Common myeloid progenitor, CD34-positive (primary cell): Measurements from ENCODE around the gene DMTF1.

ENCODE experiments used
- CTCF ChIA-PET: fragments of 350-600 bp; sonication (Branson Sonifier 250); formaldehyde crosslinking; loops from one replicate; lab custom pipeline; 2021; ENCODE audit warnings: antibody characterized with exemption; lab: Charles Lee
- POLR2A ChIA-PET: fragments of 350-600 bp; sonication (Branson Sonifier 250); formaldehyde crosslinking; loops from one replicate; lab custom pipeline; 2021; ENCODE audit warnings: antibody characterized with exemption; lab: Charles Lee
- DNase-seq, 3 donors: peaks; one replicate each; pipeline versions ENCODE4 v3.0.0 to v3.0.0-alpha.2; 2013
- H3K27ac ChIP-seq, 2 experiments: 1 replicate in 1 of 2; 2 replicates in 1 of 2; pipeline ENCODE4 v1.7.0; 2013; ENCODE audit warnings: inconsistent platforms in 2 of 2, low read length in 2 of 2, mild to moderate bottlenecking in 2 of 2, low read depth in 1 of 2, moderate library complexity in 1 of 2; ENCODE audit not compliant: severe bottlenecking in 2 of 2, insufficient read depth in 1 of 2, poor library complexity in 1 of 2
- H3K27me3 ChIP-seq, 5 experiments: replicated peaks in 2 of 5; 1 replicate in 3 of 5; 2 replicates in 2 of 5; pipeline versions ENCODE4 v1.6.1 to v1.7.0; 2013; ENCODE audit warnings: low read length in 4 of 5, mild to moderate bottlenecking in 2 of 5, moderate library complexity in 2 of 5, inconsistent platforms in 1 of 5; ENCODE audit not compliant: insufficient read depth in 5 of 5, control insufficient read depth in 4 of 5
- H3K36me3 ChIP-seq, 4 experiments: 1 replicate in 2 of 4; 2 replicates in 2 of 4; pipeline versions ENCODE4 v1.6.1 to v1.7.0; 2013; ENCODE audit warnings: low read length in 3 of 4, control low read depth in 1 of 4, mild to moderate bottlenecking in 1 of 4; ENCODE audit not compliant: control insufficient read depth in 4 of 4, insufficient read depth in 4 of 4
- H3K4me1 ChIP-seq, 4 experiments: 1 replicate in 3 of 4; 2 replicates in 1 of 4; pipeline versions ENCODE4 v1.6.1 to v1.7.1; 2013; ENCODE audit warnings: low read length in 3 of 4, mild to moderate bottlenecking in 3 of 4, control low read depth in 1 of 4, inconsistent platforms in 1 of 4, moderate library complexity in 1 of 4; ENCODE audit not compliant: control insufficient read depth in 4 of 4, insufficient read depth in 4 of 4; ENCODE audit errors: control extremely low read depth in 1 of 4
- H3K4me3 ChIP-seq, 7 experiments: 1 replicate in 4 of 7; 2 replicates in 3 of 7; pipeline versions ENCODE4 v1.5.1 to v1.7.0; 2013; ENCODE audit warnings: mild to moderate bottlenecking in 7 of 7, low read length in 6 of 7, moderate library complexity in 6 of 7, inconsistent platforms in 2 of 7, low read depth in 2 of 7, control low read depth in 1 of 7; ENCODE audit not compliant: insufficient read depth in 4 of 7, control insufficient read depth in 1 of 7; ENCODE audit errors: extremely low read depth in 1 of 7
- H3K9me3 ChIP-seq, 5 experiments: 1 replicate in 4 of 5; 2 replicates in 1 of 5; pipeline versions ENCODE4 v1.6.1 to v1.7.1; 2013; ENCODE audit warnings: low read length in 4 of 5, mild to moderate bottlenecking in 2 of 5, inconsistent platforms in 1 of 5, low read depth in 1 of 5, moderate library complexity in 1 of 5; ENCODE audit not compliant: control insufficient read depth in 4 of 5, insufficient read depth in 2 of 5; ENCODE audit errors: control extremely low read depth in 1 of 5
- WGBS: methylation state at CpG from one replicate; pipeline ENCODE4 v1.1.5; 2013; ENCODE audit not compliant: insufficient coverage; 5-methylcytosine and 5-hydroxymethylcytosine counted together

DMTF1 gene

GRCh38 chr7:87164433-87164832 lies 12.2 kb downstream of the DMTF1 start:
- H3K27ac ChIP-seq, result no peak overlapping the region
- H3K36me3 ChIP-seq, result peaks cover 25 to 68% (median 44%) of the 10 kb centered on the region in 4 experiments
- H3K9me3 ChIP-seq, result no peaks in the 10 kb centered on the region
- 100% methylated on average over 2 of the region's 2 CpGs for WGBS
- H3K4me1 ChIP-seq, result no peaks in the 10 kb centered on the region
- CTCF ChIA-PET, result interaction anchor here (0.9 to 1.1 kb wide), 4 partner anchors 10 to 74 kb away, joined by 3 to 4 read pairs (median 3); no protein-coding TSS in a partner anchor
- H3K27me3 ChIP-seq, result no peaks in the 10 kb centered on the region
- POLR2A ChIA-PET, result no interaction called here
- no peak for DNase-seq
- no peak overlapping the region for H3K4me3 ChIP-seq

- no peak for DNase-seq
- Histone ChIP-seq H3K4me1 (no peaks in the 10 kb centered on the region), H3K9me3 (no peaks in the 10 kb centered on the region), H3K36me3 (peaks cover 24 to 95% (median 67%) of the 10 kb centered on the region in 4 experiments), H3K27me3 (no peaks in the 10 kb centered on the region), H3K4me3 (no peak overlapping the region), H3K27ac (no peak overlapping the region)
- 95% methylated on average over 2 of the region's 3 CpGs for WGBS
- ChIA-PET POLR2A (no interaction called here), CTCF (interaction anchor here (0.8 to 1.5 kb wide), 2 partner anchors 9 to 16 kb away, joined by 3 to 4 read pairs; no protein-coding TSS in a partner anchor)
These were observed 18.6 kb downstream of the DMTF1 start for GRCh38 chr7:87170828-87171227.

- Histone ChIP-seq H3K36me3 (peaks cover 24 to 95% (median 66%) of the 10 kb centered on the region in 4 experiments), H3K4me1 (peaks cover 0 to 2% (median 0%) of the 10 kb centered on the region in 4 experiments), H3K27ac (no peak overlapping the region), H3K4me3 (no peak overlapping the region), H3K9me3 (no peaks in the 10 kb centered on the region), H3K27me3 (no peaks in the 10 kb centered on the region)
- ChIA-PET CTCF (interaction anchor here (0.8 to 2.6 kb wide), 6 partner anchors 9 to 21 kb away, joined by 3 to 15 read pairs (median 4); no protein-coding TSS in a partner anchor), POLR2A (no interaction called here)
- no peak for DNase-seq
These were observed 19.2 kb downstream of the DMTF1 start for GRCh38 chr7:87171282-87171934.

- Histone ChIP-seq H3K27ac (no peak overlapping the region), H3K9me3 (no peaks in the 10 kb centered on the region), H3K4me3 (no peak overlapping the region), H3K36me3 (peaks cover 23 to 92% (median 59%) of the 10 kb centered on the region in 4 experiments), H3K4me1 (peaks cover 0 to 2% (median 0%) of the 10 kb centered on the region in 4 experiments), H3K27me3 (no peaks in the 10 kb centered on the region)
- ChIA-PET CTCF (interaction anchor here (0.8 to 2.7 kb wide), 7 partner anchors 10 to 38 kb away, joined by 3 to 15 read pairs (median 5); no protein-coding TSS in a partner anchor), POLR2A (interaction anchor here (1.1 kb wide), 1 partner anchor 21 kb away, joined by 3 read pairs; the partner anchor contains the start of gene DMTF1)
- WGBS, result no CpG with 5 or more reads among the region's 1 CpG
- no peak for DNase-seq
These were observed 21.2 kb downstream of the DMTF1 start for GRCh38 chr7:87173471-87173870.

GRCh38 chr7:87178320-87178719 lies 26.1 kb downstream of the DMTF1 start:
- Histone ChIP-seq H3K9me3 (no peaks in the 10 kb centered on the region), H3K27me3 (no peaks in the 10 kb centered on the region), H3K4me3 (no peak overlapping the region), H3K27ac (no peak overlapping the region), H3K4me1 (peaks cover 0 to 2% (median 0%) of the 10 kb centered on the region in 4 experiments), H3K36me3 (peaks cover 21 to 80% (median 53%) of the 10 kb centered on the region in 4 experiments)
- no peak for DNase-seq
- no CpG with 5 or more reads among the region's 4 CpGs for WGBS
- POLR2A ChIA-PET, result no interaction called here
- CTCF ChIA-PET, result no interaction called here

- H3K36me3 ChIP-seq, result peaks cover 23 to 80% (median 55%) of the 10 kb centered on the region in 4 experiments
- no peaks in the 10 kb centered on the region for H3K9me3 ChIP-seq
- H3K27me3 ChIP-seq, result no peaks in the 10 kb centered on the region
- ChIA-PET CTCF (no interaction called here), POLR2A (no interaction called here)
- WGBS, result 95% methylated on average over 2 of the region's 3 CpGs
- H3K27ac ChIP-seq, result no peak overlapping the region
- no peak for DNase-seq
- H3K4me3 ChIP-seq, result no peak overlapping the region
- H3K4me1 ChIP-seq, result peaks cover 0 to 2% (median 0%) of the 10 kb centered on the region in 4 experiments
These were observed 26.9 kb downstream of the DMTF1 start for GRCh38 chr7:87179180-87179579.

- Histone ChIP-seq H3K27ac (no peak overlapping the region), H3K27me3 (no peaks in the 10 kb centered on the region), H3K4me3 (no peak overlapping the region), H3K36me3 (peaks cover 30 to 95% (median 73%) of the 10 kb centered on the region in 4 experiments), H3K9me3 (no peaks in the 10 kb centered on the region), H3K4me1 (no peaks in the 10 kb centered on the region)
- ChIA-PET CTCF (interaction anchor here (1.1 to 3.2 kb wide), 2 partner anchors 12 to 126 kb away, joined by 3 to 12 read pairs; no protein-coding TSS in a partner anchor), POLR2A (no interaction called here)
- no peak for DNase-seq
- 100% methylated on average over 1 of the region's 2 CpGs for WGBS
These were observed 34.9 kb downstream of the DMTF1 start for GRCh38 chr7:87187120-87187519.
